ENCODE data around the gene RIMS4.

Gene RIMS4

DNA sequence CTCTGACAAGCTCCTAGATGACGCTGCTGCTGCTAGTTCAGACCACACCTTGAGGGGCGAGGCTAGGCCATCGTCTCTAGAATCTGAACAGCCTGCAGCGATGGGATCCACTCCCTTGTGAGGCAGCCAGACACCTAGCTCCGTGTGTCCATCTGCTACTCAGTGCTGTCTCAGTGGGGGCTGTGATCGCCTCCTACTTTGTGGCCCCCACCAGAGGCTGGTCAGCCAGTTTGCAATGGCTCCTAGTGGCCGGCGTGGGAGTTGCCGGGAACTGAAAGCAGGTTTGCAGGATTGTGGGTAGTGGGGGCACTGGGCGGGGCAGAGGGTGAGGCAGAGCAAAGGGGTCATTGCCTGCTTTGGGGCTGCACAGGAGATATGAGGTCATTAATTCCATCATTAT, 92.4 kb downstream of the RIMS4 start:
- H3K27me3 ChIP-seq (ENCODE audit: insufficient read depth, poor library complexity, severe bottlenecking), result no peaks in the 10 kb centered on the region
- H3K27ac ChIP-seq (replicated peaks), result no peak overlapping the region
- DNase-seq (ENCODE audit: low read depth in 1 of 2, low spot score in 1 of 2), result no peak
- no peak for TF ChIP-seq SPI1 (IDR thresholded peaks at IDR 0.05; ENCODE audit: borderline replicate concordance, low read depth)
- TF ChIP-seq POLR2AphosphoS5 (IDR thresholded peaks at IDR 0.05; ENCODE audit: low read depth), result no peak
- TF ChIP-seq REST (IDR thresholded peaks at IDR 0.05; ENCODE audit: insufficient replicate concordance, low read depth), result no peak
- TF ChIP-seq GABPA (IDR thresholded peaks at IDR 0.05; ENCODE audit: low read depth), result no peak
- no peak overlapping the region for H3K4me3 ChIP-seq (replicated peaks; ENCODE audit: insufficient read depth, low read length)

DNA sequence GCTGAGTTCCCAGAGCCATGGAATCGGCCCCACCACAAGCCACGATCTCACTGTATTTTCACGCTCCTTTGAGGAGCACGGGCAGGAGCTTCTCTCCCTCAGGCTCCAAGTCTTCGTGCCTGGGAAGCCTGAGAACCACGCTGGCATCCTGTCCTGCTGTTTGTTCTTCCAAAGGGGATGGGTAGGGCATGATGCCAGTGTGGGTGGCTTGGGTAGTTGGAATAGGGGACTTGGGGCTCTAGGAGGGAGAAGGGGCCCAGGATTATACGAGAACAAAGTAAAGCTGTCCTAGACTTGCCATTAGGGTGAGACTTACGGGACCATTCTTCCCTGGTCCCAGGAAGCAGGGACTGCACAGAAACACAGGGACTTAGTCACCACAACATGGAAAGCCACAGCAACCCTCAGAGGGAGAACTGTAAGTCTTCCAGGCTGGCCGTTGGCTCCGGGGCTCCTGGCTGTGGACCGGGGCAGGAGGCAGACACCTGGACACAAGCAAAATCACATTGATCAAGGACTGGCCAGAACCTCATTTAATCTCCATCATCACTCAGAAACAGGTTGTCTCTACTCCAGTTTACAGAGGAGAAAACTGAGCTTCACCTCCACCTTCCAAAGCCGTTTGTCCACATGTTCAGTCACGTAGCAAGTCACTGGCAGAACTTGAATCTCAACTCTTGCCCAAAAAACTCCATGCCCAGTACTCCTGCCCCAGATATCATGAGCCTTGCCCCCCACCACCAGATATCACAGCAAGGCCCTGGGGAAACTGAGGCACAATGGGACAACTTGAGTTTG, 93.8 kb downstream of the RIMS4 start:
- Histone ChIP-seq H3K27me3 (ENCODE audit: insufficient read depth, poor library complexity, severe bottlenecking) (no peaks in the 10 kb centered on the region), H3K4me3 (replicated peaks; ENCODE audit: insufficient read depth, low read length) (no peak overlapping the region), H3K27ac (replicated peaks) (no peak overlapping the region)
- no peak for DNase-seq (ENCODE audit: low read depth in 1 of 2, low spot score in 1 of 2)
- TF ChIP-seq, protein P1, sequence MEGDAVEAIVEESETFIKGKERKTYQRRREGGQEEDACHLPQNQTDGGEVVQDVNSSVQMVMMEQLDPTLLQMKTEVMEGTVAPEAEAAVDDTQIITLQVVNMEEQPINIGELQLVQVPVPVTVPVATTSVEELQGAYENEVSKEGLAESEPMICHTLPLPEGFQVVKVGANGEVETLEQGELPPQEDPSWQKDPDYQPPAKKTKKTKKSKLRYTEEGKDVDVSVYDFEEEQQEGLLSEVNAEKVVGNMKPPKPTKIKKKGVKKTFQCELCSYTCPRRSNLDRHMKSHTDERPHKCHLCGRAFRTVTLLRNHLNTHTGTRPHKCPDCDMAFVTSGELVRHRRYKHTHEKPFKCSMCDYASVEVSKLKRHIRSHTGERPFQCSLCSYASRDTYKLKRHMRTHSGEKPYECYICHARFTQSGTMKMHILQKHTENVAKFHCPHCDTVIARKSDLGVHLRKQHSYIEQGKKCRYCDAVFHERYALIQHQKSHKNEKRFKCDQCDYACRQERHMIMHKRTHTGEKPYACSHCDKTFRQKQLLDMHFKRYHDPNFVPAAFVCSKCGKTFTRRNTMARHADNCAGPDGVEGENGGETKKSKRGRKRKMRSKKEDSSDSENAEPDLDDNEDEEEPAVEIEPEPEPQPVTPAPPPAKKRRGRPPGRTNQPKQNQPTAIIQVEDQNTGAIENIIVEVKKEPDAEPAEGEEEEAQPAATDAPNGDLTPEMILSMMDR (IDR thresholded peaks at IDR 0.05; ENCODE audit: insufficient read depth, low read length), result no peak
- TF ChIP-seq POLR2AphosphoS5 (IDR thresholded peaks at IDR 0.05; ENCODE audit: low read depth) (no peak), SPI1 (IDR thresholded peaks at IDR 0.05; ENCODE audit: borderline replicate concordance, low read depth) (no peak), GABPA (IDR thresholded peaks at IDR 0.05; ENCODE audit: low read depth) (no peak), REST (IDR thresholded peaks at IDR 0.05; ENCODE audit: insufficient replicate concordance, low read depth) (no peak)

GRCh38 chr20:44715499-44716308, 94.6 kb downstream of the RIMS4 start:
- Histone ChIP-seq H3K4me3 (replicated peaks; ENCODE audit: insufficient read depth, low read length) (no peak overlapping the region), H3K27me3 (ENCODE audit: insufficient read depth, poor library complexity, severe bottlenecking) (no peaks in the 10 kb centered on the region), H3K27ac (replicated peaks) (no peak overlapping the region)
- TF ChIP-seq SPI1 (IDR thresholded peaks at IDR 0.05; ENCODE audit: borderline replicate concordance, low read depth) (no peak), GABPA (IDR thresholded peaks at IDR 0.05; ENCODE audit: low read depth) (no peak)
- no peak for DNase-seq (ENCODE audit: low read depth in 1 of 2, low spot score in 1 of 2)

- H3K27ac ChIP-seq (replicated peaks), result no peak within 1 kb of the TSS
- DNase-seq (ENCODE audit: low read depth in 1 of 2, low spot score in 1 of 2), result peak in 1 of 2 experiments; percentile 64
- TF ChIP-seq, protein P1 (IDR thresholded peaks at IDR 0.05; ENCODE audit: insufficient read depth, low read length), result no peak
- TF ChIP-seq POLR2AphosphoS5 (IDR thresholded peaks at IDR 0.05; ENCODE audit: low read depth) (no peak), REST (IDR thresholded peaks at IDR 0.05; ENCODE audit: insufficient replicate concordance, low read depth) (no peak), SPI1 (IDR thresholded peaks at IDR 0.05; ENCODE audit: borderline replicate concordance, low read depth) (no peak), GABPA (IDR thresholded peaks at IDR 0.05; ENCODE audit: low read depth) (no peak)
- H3K4me3 ChIP-seq (replicated peaks; ENCODE audit: insufficient read depth, low read length), result no peak within 1 kb of the TSS
- no peaks in the 10 kb centered on the region for H3K27me3 ChIP-seq (ENCODE audit: insufficient read depth, poor library complexity, severe bottlenecking)
Measured at GRCh38 chr20:44714701-44715498, 95.4 kb downstream of the RIMS4 start, which contains the start of gene CCN5. Gene CCN5, plus strand, starts transcription at chr20:44715369. Its CDS starts 22 bp downstream, at chr20:44715391.

All from HL-60 (cell line).